HG03066 (cell line): ENCODE measurements around the gene ASAP2.

Experiments
- ATAC-seq: cut with Tn5 transposase; IDR thresholded peaks from one replicate; pipeline ENCODE4 v1.9.1; 2021; ENCODE audit warnings: low read depth; ENCODE audit not compliant: unreplicated experiment

ASAP2 gene

DNA sequence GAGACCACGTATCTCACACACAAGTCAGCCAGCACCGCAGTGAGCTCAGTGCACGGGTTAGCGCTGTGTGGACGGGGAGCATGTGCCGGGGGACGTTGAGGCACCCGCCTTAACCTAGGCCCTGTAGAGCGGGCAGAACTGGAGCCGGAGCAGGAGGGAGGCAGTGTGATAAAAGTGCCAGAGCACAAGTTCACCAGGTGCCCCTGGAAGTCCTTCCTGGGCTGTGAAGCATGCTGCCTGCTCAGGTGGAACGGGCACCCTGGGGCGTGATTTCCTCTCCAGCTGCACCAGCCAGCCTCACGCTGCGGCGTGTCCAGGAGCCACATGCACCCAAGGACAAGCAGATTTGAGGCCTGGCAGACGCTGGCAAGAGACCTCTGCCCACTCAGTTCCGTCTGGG, 166.4 kb downstream of the ASAP2 start:
- no peak for ATAC-seq

DNA sequence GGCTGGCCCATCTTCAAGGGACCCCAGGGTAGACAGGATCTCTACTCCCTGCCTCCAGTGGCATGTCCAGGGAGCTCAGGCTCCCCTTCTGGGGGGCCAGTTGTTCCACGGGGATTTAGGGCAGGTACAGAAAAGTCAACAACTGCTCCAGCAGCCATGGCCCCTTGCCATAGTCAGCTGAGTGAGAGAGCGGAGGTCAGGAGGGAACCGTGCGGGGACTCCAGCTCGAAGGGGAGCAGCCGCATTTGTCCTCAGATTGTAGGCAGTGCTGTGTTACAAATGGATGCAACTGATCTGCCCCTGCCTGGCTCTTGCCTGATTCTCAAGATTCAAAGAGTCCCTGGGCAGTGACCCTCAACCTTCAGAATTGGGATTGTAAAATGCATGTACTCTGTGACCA, 166.9 kb downstream of the ASAP2 start:
- no peak for ATAC-seq

DNA sequence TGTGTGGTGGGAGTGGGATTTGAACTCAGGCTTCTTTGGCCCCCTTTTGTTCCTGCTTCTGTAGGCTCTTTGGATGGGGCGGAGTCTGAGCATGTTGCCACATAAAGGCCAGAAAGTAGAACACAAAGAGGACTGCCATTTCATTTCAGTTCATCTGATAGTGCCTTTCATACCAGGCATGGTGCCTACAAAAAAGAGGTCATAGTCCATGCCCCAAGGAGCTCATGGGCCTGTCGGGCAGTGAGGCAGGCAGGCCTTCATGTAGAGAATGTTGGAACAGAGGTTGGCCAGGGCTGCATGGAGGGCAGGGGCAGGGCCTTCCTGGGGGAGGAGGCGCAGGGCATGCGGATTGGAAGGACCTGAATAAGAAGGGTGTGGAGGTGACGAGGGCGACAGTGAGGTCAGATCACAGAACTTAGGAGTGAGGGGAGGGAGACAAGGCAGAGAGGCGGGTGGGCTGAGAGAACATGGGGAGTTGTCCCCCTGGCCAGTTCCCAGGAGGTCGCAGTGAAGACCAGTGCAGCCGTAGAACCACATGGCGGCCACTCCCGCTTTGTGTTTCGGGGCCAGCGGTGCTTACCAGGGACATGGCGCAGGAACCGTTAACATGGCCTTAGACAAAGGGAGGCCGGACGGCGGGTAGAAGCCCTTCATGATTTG, 167.6 kb downstream of the ASAP2 start:
- ATAC-seq = no peak

DNA sequence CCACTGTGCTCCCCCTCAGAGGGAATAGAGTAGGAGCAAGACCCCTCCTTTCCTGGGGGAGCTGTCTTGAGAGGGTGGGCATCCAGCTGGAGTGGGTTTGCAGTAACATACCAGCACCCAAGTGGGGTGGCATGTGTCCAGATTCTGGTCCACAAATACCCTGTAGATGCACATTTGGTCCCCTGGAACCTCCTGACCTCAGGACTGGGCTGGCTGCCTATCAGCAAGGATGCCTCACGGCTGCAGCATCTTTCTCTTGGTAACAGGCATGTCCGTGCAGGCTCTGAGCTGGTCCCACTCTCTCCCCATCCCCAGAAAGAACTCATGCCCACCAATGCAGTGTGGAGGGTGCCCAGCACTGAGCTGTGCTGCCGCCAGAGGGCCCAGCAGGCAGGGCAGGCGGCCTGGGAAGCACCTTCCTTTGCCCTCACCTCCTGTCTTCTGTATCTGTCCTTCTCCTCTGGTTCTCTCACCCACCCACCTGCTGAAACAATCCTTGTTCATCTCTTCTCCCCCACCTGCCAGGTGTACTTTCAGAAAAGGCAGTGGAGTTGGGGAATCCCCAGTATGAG, 169.3 kb downstream of the ASAP2 start:
- no peak for ATAC-seq

DNA sequence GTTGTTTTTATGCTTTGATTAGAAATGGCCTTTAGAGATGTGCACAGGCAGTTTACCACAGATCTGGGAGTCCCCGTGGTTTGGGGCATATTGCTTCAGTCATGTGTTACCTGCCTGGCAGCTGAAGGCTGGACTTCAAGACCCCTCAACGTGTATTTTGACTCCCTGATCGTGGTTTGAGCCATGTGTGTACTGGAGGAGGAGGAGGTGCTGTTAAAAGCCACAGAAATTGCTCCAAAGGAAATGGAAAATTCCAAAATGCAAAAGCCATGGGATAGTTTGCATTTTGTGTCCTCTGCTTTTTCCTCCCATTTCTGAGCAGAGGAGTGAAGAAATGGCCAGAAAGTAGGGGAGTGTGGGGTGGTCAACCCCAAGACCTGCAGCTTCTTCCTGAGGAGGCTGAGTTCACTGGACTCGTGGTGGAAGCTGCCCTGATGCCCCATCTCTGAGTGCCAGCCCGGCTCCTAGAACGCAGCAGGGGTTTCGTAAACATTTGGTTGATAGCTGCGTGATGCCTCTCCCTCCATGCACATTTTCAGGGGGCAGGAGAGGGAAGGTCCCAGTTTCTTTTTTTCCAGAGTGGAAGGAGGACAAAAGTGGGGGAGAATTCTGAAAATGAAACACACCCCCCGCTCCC, 171.0 kb downstream of the ASAP2 start:
- ATAC-seq = no peak

DNA sequence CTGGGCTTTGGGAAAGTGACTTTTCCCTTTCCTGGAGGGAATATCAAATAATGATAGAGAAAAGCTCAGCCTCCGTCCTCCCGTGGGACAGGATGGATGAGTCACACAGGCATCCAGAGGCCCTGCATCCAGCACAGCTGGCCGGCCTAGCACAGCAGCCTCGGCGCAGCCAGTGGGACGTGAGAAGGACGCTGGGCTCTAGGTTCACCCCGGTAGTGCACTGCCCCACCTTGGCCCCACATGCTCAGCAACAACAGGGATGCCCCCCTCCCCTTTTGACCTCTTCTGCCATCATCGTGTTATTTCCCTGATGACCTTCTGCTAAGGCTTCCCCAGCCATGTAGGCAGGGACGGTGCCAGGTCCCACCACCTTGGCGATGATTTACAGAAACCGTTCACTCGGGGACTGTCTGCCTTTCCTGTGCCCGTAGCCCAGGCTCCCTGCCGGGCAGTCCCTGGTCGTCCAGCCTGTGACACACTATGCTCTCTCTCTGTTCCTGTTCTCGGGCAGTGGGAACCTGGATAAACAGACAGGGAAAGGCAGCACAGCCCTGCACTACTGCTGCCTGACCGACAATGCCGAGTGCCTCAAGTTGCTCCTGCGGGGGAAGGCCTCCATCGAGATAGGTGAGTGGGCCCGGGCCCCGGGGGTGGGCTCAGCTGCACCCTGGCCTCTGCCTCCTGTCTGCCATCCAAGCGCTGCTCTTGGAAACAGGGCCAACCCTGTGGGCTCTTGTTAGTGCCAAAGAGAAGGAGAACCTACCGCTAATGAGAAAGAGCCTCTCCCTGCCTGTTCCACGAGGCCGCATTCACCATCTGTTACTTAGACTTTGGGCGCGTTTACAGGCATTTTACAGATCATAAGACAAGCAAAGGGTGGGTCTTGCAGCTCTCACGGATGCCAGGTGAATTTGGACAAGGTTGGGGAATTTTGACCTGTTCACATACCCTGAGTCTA, 172.1 kb downstream of the ASAP2 start:
- no peak for ATAC-seq

DNA sequence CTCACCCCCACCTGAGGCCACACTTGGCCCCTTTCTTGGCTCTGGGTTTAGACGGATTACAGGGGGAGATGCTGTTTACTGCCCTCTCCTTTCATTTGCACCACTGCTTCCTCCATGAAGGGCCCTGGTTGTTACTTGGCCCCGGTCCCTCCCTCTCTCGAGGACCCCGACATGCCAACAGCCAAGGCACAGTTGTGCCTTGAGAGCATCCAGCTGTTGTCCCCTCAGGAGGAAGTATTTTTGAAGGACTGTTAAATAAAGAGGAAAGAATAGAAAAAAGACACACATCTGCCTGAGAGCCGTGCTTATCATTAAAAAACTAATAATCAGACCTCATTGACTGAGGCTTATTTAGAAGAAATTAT, 172.8 kb downstream of the ASAP2 start:
- ATAC-seq = no peak

DNA sequence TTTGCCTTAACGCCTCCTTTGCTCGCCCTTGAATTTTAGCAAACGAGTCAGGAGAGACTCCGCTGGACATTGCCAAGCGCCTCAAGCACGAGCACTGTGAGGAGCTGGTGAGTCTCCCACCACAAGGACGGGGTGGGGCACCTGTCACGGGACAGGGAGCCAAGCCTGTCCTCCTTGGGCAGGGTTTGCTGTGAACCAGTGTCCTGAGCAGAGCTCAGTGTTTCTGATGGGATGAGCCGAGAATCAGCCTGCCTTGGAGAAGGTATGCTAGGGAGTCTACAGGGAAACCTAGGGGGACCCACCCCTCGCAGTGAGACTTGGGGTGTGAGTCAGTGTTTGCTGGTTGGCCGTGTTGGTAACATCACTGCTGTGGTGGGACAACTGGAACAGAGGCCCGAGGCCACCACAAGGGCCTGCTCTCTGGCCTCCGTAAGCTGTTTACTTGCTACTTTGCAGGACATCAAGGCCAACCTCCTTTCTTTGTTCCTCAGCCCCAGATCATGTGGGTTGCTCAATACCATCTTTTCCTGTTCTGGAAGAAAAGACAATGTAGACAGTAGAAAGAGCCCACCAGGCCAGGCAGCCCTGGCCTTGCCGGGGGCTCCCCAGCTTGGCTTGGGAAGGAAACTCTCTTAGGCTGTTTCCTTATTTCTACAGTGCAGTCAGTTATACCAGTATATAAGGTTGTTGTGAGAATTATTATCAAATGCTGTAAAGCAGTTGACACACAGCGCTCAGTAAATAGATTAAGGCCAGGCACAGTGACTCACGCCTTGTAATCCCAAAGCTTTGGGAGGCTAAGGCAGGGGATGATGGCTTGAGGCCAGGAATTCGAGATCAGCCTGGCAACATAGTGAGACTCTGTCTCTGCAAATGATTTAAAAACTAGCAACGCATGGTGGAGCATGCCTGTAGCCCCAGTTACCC, 174.4 kb downstream of the ASAP2 start:
- no peak for ATAC-seq

DNA sequence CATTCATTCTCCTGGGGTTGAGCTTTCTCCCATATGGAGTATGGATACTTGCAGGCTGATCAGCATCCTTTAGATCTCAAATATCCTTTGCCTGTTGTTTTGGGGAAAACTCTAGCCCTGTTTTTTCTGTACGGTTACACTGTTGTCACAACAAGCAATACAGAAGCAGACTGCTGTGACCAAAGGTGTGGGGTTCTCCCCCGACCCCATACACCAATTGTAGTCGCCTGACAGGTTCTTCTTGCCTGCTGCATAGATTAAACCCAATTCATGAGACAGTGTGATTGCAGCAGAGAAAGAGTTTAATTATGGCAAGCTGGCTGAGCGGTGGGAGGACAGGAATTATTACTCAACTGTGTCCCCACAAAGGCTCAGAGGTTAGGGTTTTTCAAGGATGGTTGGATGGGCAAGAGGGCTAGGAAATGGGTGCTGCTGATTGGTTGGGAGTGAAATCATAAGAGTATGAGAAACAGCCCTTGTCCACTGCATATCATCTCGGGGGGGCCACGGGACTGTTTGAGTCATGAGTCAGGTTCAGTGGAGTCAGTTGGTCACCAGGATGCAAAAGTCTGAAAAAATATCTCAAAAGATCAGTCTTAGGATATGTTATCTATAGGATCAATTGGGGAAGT, 176.1 kb downstream of the ASAP2 start:
- no peak for ATAC-seq

DNA sequence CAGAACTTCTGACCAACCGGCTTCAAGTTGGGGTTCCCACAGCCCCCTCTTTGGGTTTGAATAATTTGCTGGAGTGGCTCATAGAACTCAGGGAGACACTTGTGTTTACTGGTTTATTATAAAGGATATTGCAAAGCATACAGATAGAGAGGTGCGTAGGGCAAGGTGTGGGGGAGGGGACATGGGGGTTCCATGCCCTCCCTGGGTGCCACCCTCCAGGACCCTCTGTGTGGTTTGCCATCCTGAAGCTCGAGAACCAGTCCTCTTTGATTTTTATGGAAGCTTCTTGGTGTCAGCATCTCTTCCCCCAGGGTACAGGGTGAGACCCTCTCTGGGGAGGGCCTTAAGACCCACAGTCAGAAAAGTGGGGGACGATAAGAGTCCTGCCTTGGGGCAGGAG, 177.9 kb downstream of the ASAP2 start:
- no peak for ATAC-seq

DNA sequence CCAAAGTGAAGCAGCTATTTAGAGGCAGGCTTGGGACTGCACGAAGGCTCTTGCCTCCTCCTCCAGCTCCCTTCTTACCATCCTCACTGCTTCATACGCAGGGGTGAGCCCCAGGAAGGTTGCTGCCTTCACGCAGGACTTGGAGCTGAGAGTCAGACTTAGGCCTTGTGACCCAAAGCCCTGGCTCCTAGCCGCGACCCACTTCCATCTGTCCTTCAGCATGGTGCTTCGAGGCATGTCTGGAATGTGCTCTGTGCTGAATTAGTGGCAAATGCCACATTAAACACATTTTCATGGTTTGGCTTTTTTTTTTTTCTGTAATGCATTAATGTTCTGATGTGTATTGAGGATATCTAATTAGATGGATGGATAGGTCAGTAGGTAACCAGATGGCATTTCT, 179.2 kb downstream of the ASAP2 start:
- ATAC-seq = no peak

DNA sequence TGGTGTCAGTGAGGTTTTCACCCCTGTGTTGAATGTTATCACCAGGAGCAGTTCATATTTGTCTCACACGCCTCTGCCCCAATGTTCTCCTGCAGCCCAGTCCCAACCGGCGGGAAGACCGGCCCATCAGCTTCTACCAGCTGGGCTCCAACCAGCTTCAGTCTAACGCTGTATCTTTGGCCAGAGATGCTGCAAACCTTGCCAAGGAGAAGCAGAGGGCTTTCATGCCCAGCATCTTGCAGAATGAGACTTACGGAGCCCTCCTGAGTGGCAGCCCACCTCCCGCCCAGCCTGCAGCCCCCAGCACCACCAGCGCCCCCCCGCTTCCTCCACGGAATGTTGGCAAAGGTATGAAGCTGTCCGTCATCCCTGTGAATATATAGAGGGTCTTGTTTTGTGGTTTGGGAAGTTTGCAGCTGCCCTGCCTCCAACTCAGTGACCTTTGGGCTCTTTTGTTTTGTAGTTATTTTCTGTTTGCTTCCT, 181.6 kb downstream of the ASAP2 start:
- no peak for ATAC-seq

DNA sequence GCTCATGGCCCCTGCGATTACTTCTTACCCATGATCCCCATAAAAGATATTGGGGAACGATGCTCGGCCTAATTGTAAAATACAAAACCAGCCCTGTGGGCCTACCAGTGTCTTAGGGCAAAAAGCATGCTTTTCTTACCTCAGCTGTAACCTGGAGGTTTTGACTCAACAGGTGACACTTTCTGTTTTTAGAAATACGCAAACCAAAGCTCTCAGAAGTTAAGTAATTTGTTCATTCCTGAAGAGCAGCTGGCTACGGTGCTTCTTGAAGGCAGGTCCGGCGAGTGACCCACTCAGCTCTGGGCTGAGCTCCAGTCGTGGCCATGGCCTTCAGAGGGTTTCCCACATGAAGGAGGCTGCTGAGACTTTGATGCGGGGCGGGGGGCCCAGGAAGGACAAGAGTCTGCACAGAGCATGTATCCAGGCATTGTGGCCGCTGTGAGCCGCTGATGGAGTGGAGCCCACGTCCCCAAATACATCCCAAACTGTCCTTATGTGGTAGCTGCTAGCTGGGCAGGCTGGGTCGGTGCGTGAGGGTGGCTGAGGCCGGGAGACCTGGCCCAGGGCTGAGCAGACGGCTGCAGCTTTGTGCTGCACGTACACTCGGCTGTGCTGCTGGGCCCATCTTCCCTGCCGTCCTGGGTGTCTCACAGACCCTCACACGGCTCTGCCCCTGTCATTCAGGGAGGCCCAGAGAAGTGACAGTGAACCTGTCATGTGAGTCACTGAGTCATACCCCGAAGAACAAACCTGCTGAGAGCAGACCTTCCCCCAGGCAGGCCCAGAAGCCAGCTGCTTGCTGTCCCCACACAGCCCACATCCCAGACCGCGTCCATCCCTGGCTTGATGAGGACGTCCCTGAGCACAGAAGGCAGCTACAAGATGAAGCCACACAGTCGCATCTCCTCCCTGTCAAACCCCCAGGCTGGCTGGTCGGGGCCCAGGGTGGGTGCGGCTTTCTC, 182.6 kb downstream of the ASAP2 start:
- ATAC-seq = no peak

DNA sequence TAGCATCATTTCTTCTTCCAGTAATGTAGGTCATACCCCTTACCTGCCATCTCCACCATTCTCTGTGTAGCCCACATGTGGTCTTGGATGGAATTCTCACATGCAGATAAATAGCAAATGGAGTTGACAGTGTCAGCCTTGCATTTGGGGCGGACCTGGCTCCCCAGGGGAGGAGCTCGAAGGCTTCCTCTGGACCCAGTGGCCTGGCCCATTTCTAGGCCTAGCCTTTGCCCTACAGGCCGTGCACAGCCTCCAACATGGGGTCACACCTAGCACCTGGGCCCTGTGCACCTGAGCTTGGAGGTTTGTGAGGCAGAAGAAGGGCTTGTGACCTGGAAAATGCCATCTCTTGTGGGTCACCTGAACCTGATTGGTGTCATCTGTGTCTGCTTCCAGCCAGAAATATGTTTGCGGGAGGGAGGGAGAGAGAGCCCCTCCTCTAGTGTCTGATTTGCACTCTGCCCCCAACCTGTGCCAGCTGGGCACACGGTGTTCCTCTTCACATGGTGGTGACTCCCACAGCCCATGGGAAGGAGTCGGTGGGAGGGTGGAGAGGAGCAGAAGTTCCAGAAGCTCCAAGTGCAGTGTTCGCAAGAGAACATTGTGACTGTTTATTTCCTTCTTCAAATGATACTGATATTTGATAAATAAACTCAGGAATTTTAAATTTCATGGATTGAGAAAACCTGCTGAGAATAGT, 183.7 kb downstream of the ASAP2 start:
- no peak for ATAC-seq

DNA sequence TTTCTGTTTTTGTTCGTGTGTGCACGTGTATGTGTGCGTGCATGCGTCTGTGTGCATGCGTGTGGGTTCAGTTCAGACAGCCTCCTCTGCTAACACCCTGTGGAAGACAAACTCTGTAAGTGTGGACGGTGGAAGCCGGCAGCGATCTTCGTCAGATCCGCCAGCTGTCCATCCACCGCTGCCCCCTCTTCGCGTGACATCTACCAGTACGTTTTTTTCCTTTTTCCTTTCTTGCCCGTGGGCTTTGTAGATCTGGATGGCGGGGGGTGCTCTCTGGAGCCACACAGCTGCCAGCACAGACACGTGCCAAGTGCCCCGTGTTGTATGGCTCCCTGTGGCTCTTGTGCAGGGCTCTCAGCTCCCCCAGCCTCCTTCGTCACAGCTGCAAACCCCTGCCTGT, 184.4 kb downstream of the ASAP2 start:
- ATAC-seq = no peak

DNA sequence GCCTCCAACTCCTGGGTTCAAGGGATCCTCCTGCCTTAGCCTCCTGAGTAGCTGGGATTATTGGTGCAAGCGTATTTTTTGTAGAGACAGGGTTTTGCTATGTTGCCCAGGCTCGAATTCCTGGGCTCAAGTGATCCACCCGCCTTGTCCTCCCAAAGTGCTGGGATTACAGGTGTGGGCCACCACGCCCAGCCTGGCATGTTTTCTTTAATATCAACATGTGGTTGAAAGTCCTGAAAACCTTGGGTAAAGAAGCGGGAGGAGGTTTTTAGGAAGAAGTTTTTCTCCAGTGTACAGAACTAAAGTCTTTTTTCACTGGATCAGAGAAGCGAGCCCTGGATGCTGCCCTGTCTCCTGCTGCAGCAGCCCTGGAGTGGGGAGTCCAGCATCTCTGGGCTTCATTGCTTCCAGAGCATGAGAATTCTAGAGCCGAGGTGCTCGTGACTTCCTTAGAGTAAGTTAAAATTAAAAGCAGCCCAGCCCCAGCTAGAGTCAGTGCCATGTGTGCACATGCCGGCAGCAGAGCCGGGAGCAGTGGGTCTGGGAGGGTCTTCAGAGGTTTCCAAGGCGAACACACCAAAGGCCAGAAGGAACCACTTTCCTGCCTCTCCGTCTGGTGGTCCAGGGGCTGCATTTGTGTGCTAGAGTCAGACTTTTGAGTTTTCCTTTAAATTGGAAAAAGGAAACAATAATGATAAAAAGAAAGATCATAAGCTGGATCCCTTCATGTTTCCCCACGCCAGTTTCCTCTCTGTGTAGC, 185.5 kb downstream of the ASAP2 start:
- ATAC-seq = no peak
